Spleen (tissue), 7 donors: ENCODE measurements around the gene MYO1B.

Source experiments
- POLR2A ChIP-seq, 3 donors: fragments of 450-650 bp; IDR thresholded peaks; one replicate each; pipeline ENCODE4 v1.5.1; 2017; ENCODE audit warnings: antibody characterized with exemption in 3 of 3, mild to moderate bottlenecking in 1 of 3
- POLR2AphosphoS5 ChIP-seq, 3 donors: sonication (generic); formaldehyde crosslinking; IDR thresholded peaks; one replicate each; pipeline ENCODE4 v1.5.1; 2017; ENCODE audit warnings: antibody characterized with exemption in 3 of 3
- TF ChIP-seq, protein P1 (sequence below), 11 experiments: fragments of 200-600 bp in 7 of 11; fragments of 450-650 bp in 4 of 11; sonication (generic) in 4 of 11; IDR thresholded peaks in 8 of 11; conservative IDR thresholded peaks in 3 of 11; 1 replicate in 7 of 11; 2 replicates in 4 of 11; pipeline versions ENCODE4 v1.4.0 to v1.8.0; 2016 to 2021; ENCODE audit warnings: antibody characterized with exemption in 11 of 11, inconsistent platforms in 4 of 11, mild to moderate bottlenecking in 1 of 11
- donor health status: DM: no; HTN: no; CAD: no; lungs with moderate emphysema.
- donor health status: DM: no; HTN: no; CAD: no.
- donor health status: DM: no; HTN: no; CAD: no.

DNA sequence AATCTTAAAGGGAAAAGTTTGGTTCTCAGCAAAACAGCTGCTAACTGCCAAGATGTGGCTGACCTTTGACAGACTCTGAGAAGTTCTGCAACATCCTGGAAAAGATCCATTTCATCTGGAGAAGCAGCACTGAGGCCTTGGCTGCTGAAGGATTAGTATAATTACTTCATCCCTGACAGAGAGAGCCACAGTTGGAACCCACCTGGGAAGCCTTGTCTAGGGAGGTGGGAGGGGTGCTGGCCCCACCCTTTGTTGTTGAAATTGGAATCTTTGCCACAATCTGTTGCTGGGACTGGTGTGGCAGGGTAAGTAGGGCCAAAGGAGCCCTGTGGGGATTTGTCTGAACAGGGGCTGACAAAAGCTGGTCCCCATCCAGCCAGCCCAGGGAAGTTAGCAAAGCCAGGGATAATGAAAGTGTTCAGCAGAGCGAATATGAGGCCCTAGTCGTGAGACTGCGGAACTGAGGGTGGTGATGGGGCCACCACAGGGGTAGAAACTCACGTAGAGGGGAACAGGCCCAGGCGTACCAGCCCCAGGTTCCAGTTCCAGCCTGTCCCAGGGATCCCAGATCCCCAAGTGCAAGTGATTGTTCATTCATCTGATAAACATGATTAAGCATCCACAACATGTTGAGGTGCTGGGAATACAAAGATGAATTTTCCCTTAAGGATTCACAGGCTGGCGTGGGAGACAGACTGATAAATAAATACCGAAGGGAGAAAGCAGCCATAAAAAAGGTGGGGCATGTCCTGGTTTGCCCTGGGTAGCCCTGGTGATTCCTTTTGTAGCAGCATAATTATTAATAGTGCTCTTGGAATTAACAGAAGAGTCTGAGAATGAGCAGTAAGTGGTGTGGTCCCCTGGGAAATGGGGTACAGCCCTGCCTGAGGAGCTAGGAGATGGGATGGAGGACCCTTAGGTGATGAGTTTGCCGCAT lies 60.0 kb downstream of the MYO1B start:
- TF ChIP-seq, protein P1, sequence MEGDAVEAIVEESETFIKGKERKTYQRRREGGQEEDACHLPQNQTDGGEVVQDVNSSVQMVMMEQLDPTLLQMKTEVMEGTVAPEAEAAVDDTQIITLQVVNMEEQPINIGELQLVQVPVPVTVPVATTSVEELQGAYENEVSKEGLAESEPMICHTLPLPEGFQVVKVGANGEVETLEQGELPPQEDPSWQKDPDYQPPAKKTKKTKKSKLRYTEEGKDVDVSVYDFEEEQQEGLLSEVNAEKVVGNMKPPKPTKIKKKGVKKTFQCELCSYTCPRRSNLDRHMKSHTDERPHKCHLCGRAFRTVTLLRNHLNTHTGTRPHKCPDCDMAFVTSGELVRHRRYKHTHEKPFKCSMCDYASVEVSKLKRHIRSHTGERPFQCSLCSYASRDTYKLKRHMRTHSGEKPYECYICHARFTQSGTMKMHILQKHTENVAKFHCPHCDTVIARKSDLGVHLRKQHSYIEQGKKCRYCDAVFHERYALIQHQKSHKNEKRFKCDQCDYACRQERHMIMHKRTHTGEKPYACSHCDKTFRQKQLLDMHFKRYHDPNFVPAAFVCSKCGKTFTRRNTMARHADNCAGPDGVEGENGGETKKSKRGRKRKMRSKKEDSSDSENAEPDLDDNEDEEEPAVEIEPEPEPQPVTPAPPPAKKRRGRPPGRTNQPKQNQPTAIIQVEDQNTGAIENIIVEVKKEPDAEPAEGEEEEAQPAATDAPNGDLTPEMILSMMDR (IDR thresholded peaks at IDR 0.05 in 8 of 11, conservative IDR thresholded peaks at IDR 0.05 in 3 of 11): no peak
- TF ChIP-seq POLR2A (IDR thresholded peaks at IDR 0.05): no peak
- peak in 1 of 3 donors; percentile 21 for TF ChIP-seq POLR2AphosphoS5 (IDR thresholded peaks at IDR 0.05)
